NOMO-1 treated with dmso at 0.1 percent for 144 hours (cell line): ENCODE data around the gene SPDL1.

Source experiments
- DNase-seq: peaks from one replicate; lab custom pipeline; 2025; ENCODE audit not compliant: unreplicated experiment; lab: John Stamatoyannopoulos, UW

The SPDL1 gene

DNA sequence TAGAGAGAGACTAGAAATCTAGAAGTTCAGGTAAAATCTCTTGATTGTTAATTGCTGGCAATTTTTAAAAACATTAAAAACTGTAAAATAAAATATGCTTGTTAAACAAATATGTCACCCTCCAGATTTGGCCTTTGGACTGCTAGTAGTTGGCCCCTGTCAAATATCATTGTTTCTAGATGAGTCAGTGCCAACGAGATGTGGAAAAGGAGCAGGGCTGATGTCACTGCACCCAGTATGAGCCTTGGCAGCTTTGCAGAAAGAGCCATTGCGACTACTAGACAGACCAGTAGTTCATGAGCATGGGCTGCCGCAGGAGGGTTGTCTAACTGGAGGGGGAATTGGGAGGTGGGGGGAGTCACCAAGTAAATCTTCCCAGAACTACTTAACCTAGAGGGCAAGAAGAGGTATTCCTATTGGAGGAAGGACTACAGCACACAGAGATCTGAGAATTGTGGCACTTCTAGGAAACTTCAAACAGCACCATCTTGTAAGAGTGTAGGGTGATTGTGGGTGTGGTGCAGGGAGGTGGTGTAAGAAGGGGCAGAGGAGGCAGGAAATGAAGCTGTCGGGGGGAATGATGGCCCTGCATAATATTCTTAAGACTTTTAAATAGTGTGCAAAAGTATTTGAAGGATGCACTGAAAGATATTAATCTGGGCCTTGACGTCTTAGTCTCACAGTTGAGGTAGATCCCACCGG lies 46.4 kb downstream of the SPDL1 start:
- DNase-seq, result no peak

DNA sequence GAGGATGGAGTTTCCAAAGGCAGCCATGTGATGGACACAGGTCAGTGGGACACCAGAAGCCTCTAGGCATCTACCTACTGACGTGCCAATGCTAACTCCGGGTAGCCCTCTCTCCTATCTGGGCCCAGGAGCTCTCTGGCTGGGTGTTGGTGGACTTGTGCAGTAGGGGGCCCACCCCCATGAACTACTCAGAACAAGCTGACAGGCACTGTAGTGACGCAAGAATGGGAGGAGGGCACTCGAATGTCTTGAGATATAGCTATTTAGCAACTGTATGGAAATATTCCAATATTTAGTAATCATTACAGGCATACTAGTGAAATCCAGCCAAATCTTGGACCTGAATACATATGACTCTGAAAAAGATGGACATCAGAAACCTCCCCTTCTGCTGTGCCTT lies 47.8 kb downstream of the SPDL1 start:
- DNase-seq, result no peak

DNA sequence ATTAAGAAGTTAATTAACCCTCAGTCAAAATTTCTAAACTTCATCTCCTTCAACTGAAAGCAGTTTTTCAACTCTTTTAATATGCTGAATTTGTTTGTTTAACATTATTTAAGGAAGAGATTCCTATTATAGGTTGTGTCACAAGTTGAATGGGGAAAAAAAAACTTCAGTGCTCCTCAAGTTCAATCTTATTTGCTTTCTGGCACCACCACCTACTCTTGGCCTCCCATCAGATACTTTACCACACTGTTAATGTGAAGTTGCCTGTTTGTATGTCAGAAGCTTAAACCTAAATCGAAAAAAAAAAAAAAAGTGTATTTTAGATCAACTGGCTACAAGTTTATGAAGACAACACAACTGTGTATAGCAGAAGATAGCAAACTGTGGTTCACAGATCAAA lies 49.4 kb downstream of the SPDL1 start:
- DNase-seq, result no peak

DNA sequence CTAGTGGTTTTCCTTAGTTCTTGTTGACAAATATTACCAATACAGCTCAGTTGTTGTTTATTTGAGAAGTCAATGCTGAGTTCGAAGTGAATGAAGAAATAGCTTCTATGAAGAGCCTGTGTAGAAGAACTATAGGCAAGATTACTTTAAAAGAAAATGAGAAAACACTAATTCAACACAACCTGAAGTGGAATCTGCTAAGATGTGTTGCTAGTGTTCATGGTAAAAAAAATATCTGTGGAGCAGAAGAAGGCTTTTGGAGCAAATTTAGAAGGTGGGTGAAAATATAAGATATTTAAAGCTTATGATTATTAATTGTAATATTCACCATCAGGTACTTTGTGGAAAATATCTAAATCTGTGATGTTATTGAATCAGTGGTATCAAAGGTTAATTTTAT lies 51.0 kb downstream of the SPDL1 start:
- no peak for DNase-seq

DNA sequence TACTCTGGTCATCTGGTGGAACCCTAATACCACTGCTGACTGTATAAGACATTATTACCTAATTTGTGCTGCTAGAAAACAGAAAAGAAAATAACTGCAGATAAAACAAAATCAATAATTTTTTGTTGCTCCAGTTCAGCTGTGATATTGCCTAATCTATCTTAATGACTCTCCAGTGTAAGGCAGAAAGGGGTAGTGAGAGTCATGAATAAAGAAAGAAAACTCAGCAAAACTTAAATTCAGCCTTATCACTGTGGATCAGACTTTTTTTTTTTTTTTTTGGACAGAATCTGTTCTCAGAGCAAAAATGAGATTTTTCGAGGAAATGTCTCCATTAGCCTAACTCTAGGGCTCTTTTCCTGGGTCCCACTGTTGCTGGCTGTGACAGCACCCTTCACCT lies 52.4 kb downstream of the SPDL1 start:
- peak; percentile 50 for DNase-seq

DNA sequence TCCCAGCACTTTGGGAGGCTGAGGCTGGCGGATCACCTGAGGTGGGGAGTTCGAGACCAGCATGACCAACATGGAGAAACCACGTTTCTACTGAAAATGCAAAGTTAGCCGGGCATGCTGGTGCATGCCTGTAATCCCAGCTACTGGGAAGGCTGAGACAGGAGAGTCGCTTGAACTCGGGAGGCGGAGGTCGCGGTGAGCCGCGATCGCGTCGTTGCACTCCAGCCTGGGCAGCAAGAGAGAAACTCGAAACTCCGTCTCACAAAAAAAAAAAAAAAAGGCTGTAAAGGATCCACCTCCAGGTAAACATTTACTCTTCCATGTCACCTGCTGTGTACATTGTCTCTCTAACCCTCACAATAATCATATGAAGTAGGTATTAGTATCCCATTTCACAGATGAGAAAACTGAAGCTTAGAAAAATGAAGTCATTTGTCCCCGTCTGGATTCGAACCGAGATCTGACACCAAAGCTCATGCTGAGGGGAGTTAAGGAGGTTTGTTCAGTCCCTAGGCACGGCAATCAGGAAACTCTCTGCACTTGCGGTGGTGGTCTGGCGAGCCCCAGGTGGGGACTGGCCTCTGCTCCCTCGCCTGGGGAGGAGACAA lies 53.0 kb downstream of the SPDL1 start:
- DNase-seq, result no peak

DNA sequence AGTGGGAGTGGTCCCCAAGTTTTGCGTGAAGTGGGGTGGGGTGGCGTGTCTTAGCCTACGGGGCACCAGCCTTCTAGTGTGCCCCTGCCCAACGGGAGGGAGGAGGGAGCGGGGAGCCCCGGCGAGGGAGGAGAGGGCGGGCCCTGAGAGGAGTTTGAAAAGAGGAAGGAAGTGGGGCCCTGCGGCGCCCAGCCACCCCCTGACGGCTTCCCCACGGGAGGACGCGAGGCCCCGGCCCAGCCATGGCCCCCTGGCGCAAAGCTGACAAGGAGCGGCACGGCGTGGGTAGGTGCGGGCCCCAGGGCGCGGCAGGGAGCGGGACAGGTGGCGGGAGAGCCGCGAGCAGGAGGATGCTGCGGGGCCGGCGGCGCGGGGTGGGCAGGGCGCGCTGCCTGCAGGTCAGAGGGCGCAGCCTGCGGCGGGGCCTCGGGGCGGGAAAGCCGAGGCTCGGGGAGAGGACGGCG lies 53.5 kb downstream of the SPDL1 start, which contains the start of gene DOCK2:
TSS of gene DOCK2 (plus strand) at position 191 of the 464 bp plus-strand sequence. CDS start at position 243, 52 bp downstream.
- peak; percentile 84 for DNase-seq

DNA sequence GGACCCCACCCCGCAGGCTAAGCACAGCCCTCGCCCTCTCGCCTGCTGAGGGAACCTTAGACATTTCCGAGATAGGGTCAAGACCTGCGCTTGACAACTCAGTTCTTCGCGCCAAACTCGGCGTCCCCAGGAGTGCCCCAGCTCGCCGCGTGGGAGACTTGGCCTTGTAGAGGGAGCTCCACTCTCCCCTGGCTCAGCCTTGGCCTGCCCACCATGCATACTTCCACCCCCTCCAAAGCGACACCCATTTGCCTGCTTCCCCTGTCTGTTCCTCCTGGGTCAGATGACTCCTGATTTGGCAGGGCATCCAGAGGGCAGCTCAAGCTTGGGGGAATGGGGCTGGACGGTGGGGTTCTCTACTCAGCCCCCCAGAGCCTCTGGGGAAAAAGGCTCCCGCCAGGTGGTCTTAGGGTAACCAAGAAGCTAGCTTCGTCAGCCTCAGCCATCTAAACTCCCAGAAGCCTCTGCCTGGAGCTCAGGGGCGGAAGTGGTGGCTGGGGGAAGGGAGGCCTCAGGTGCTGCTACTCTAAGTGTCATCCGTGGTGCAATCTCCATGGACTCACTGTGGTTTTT lies 54.1 kb downstream of the SPDL1 start:
- DNase-seq, result peak; percentile 81

DNA sequence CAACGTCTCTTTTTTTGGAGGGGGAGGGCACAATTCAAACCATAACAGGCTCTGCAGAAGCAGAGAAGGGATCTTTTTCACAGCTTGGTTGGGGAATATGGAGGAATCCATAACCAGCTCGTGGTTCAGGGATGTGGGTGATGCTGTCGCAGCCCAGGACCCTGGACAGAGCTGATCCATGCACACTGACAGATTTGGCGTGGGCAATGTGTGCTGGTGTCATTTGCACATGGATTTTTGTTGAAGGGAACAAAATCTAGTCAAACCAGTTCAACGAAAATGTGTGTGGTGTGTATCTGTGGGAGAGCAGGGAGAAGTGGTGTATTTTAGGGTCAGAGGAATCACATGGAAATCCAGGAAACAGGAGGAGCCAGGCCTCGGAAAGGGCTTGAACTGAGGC lies 57.7 kb downstream of the SPDL1 start:
- no peak for DNase-seq

DNA sequence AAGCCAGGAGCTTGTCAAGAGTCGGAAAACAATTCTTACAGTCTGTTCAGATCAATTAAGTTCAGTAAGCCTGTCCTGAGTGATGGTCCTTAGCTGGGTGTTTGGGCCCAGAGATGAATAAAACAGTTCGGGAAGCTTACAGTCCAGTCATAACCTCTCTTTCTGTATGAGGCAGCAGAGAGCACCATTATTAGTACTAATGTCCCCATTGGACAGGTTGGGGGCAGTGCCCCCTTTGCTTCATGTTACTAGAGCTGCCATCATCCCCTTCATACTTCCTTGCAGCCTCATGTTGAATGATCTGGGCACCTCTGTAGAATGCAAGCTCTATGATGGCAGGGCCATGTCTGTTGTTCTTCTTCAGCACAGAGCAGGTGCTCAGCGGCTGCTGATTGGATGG lies 63.3 kb downstream of the SPDL1 start:
- DNase-seq, result no peak

DNA sequence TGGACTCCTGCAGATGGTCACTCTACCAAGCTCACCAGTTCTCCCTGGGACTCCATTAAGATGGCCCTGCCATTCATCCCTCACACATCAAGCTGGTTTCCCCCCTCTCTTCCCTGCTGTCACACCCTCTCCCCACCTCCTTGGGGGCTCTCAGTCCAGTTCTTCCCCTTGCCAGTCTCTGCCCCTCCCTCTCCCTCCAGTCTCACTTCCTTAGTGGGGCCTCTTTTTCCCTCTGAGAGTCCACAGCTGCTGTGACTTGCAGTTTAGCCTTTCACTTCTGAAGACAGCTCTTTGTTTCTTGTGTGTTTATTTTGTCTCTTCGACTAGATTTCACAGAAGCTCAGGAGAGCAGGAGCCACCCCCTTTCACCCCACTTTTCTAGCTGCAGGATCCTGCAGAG lies 64.0 kb downstream of the SPDL1 start:
- peak; percentile 86 for DNase-seq

DNA sequence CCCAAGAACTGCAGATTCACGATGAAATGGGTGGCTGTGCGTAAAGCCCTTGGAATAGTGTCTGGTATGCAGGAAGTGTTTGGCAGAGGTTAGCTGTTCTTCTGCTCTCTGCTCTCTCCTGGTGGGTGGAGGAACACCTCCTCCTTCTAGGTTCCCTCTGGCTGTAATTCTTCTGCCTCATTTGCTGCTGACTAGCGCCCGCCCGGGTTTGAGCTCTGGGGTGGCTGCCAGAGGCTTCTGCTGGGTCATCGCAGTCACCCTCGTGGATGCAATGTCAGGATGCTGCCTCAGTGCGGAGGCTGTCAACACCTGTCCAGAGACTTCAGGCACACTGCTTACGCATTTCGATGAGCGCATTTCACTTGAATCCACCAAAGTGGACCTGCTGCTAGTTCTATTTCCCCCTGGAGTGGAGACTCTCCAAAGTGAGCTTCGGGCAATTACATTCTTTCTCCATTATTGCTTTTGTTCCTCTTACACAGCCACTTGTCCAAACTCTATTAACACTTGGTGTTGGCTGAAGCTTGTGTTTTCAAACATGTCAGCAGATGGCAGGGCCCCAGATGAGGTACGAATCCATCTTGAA lies 65.2 kb downstream of the SPDL1 start:
- no peak for DNase-seq

DNA sequence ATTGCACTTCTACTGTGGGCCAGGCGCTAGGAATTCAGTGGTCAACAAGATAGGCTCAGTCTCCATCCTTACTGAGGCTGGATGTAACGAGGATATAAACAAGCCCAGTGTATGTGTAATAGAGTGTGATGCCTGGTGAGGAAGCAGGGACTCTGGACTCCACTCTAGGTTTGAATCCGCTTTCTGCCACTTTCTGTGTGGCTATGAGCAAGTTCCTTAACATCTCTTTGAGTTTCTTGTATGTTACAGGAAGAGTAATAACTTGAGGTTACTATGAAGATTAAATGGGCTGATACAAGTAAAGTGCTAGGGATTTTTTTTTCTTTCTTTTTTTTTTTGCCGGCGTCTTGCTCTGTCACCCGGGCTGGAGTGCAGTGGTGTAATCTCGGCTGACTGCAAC lies 65.9 kb downstream of the SPDL1 start:
- no peak for DNase-seq

DNA sequence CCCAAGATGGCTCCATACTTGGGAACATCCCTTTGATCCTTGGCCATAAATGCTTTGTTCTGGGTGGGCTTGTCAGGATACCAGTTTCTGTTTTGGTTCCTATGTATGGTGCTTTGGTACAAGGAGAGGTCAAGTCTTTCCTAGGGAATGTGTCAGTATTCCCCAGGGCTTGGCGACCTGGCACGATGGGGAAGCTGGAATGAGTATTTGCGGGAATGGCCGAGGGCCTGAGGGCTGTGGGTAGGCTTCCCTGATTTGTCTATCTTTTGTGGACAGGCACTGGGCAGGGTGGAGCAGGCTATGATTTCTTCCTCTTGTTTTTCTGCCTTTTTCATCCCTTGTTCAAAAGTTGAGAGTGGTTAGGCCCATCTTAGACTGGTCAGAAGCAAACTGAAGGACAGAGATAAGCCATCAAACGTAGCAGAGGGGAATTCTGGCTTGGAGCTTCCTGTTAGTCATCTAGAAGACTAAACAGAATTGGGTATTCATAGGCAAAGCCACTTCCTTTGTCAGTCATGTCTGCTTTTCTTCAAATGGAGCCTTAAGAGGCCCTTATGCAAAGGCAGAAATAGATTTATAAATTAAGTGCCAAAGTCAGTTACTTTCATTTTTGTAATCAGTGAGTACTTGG lies 67.2 kb downstream of the SPDL1 start:
- DNase-seq, result no peak

DNA sequence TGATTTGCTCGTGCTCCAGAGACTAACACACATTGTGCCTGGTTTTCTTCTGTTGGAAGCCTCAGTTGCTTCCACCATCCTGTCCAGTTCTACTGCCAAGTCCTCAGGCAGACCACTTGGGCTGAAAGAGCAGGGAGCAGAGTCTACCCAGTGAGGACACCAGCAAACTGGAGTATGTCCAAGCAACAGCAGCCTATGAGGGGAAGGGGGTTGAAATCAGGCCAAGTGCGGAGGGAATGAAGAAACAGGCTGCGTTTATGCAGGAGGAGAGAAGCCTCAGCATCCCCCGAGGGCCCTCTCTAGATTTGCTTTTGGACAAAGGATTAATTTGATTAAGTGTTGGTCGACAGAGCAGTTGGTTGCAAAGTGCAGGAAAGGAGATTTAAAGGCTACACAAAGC lies 68.0 kb downstream of the SPDL1 start:
- DNase-seq, result no peak

DNA sequence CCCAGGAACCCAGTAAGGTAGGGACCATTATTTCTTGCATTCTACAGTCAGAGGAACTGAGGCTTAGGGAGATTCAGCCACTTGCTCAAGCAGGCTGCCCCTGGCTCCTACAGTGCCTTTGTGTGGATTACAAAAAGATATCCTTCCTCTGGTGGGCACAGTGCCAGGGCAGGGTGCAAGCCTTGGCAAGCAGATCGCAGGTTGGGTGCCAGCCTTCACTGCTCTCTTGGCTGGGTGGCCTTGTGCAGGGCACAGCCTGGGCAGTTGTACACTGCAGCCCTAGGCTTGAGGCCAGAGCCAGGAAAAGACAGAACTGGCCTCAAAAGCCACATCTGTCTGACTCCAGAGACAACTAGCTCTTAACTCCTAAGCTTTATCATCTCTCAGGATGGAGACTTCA lies 68.5 kb downstream of the SPDL1 start:
- no peak for DNase-seq

DNA sequence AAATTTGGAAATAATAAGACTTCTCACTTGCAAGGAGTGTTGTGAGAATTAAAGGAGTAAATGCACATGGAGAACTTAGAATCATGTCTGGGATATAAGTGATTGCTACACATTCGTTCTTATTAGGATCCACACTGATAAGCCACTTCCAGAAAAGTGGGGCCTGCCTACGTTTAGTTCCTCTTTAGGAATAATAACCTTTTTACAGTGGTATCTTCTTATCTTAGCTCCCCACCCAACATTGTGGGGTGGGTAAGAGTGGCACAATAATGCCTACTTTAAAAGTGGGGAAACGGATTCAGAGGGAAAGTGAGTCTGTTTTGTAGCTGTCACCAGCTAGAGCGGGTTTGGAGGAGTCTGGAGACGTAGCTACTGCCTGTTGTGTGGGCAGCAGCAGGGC lies 69.5 kb downstream of the SPDL1 start:
- DNase-seq, result no peak
